HFFc6 (cell line): ENCODE data around the gene PARP14. TPM values are rescaled to one million over a fixed set of nuclear protein-coding genes. Genes with fewer than 3 reads are reported as not detected.

ENCODE experiments used
- DNase-seq: peaks from one replicate; pipeline ENCODE4 v3.0.0-alpha.2; 2018
- H3K27ac Mint-ChIP-seq: 2 replicates; pipeline ENCODE4 v1.8.0; 2020; ENCODE audit warnings: mild to moderate bottlenecking, mixed read lengths
- H3K27me3 Mint-ChIP-seq: 2 replicates; pipeline ENCODE4 v1.8.0; 2021; ENCODE audit warnings: mild to moderate bottlenecking, moderate library complexity, mixed read lengths; ENCODE audit not compliant: insufficient read depth
- H3K36me3 Mint-ChIP-seq: 2 replicates; pipeline ENCODE4 v1.8.0; 2021; ENCODE audit warnings: low read depth, mixed read lengths
- H3K4me1 Mint-ChIP-seq: 2 replicates; pipeline ENCODE4 v1.8.0; 2020; ENCODE audit warnings: low read depth, mixed read lengths
- H3K4me3 Mint-ChIP-seq: 2 replicates; pipeline ENCODE4 v1.8.0; 2020; ENCODE audit warnings: mild to moderate bottlenecking, moderate library complexity, mixed read lengths
- H3K9me3 Mint-ChIP-seq: 2 replicates; pipeline ENCODE4 v1.8.0; 2020; ENCODE audit warnings: mild to moderate bottlenecking, mixed read lengths
- total RNA-seq, 6 experiments: library from RNA; stranded (reverse); fragmentation: NEBNext Ultra II Directional; extraction: Animal tissue kit (Norgen Biotek cat#: 25700); gene quantifications; 2 replicates in 1 of 6; 3 replicates in 5 of 6; pipeline ENCODE4 v1.2.3, GENCODE V29; 2021
- TF ChIP-seq, protein P1 (sequence below): fragments of 200-600 bp; sonication (generic); IDR thresholded peaks from 2 replicates; pipeline ENCODE4 v1.5.0; 2021; ENCODE audit warnings: antibody characterized with exemption, mild to moderate bottlenecking

The PARP14 gene
- total RNA-seq, 6 experiments from 2014 or later, result 5.3 to 16.1 (median 12.8) TPM

DNA sequence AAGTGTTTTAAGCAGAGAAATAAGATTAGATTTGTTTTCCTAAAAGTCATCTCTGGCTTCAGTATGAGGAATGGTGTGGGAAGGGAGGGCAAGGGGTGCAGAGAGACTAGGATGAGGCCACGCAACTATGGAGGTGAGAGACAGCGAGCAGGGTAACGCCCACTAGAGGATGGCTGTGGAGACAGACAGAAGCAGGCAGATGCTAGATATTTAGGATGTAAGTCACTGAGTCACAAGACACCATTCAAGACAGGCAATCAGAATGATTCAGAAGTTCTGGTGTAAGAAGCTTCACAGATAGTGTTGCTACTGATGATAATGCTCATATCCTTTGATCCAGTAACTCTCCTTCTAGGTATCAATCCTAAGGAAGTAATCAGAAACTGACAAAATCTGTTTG lies 93.9 kb downstream of the PARP14 start:
- H3K27ac Mint-ChIP-seq, result no peak overlapping the region
- H3K4me3 Mint-ChIP-seq, result no peak overlapping the region
- 0 out of 2 replicates have a peak, but pooled peaks cover 2% of the 10 kb centered on the region for H3K27me3 Mint-ChIP-seq
- H3K9me3 Mint-ChIP-seq, result no peaks in the 10 kb centered on the region
- H3K4me1 Mint-ChIP-seq, result no peaks in the 10 kb centered on the region
- peak; percentile 47 for DNase-seq
- no peaks in the 10 kb centered on the region for H3K36me3 Mint-ChIP-seq
- TF ChIP-seq, protein P1, sequence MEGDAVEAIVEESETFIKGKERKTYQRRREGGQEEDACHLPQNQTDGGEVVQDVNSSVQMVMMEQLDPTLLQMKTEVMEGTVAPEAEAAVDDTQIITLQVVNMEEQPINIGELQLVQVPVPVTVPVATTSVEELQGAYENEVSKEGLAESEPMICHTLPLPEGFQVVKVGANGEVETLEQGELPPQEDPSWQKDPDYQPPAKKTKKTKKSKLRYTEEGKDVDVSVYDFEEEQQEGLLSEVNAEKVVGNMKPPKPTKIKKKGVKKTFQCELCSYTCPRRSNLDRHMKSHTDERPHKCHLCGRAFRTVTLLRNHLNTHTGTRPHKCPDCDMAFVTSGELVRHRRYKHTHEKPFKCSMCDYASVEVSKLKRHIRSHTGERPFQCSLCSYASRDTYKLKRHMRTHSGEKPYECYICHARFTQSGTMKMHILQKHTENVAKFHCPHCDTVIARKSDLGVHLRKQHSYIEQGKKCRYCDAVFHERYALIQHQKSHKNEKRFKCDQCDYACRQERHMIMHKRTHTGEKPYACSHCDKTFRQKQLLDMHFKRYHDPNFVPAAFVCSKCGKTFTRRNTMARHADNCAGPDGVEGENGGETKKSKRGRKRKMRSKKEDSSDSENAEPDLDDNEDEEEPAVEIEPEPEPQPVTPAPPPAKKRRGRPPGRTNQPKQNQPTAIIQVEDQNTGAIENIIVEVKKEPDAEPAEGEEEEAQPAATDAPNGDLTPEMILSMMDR, result peak; percentile 39; the same call in 1 of the 2 replicates

DNA sequence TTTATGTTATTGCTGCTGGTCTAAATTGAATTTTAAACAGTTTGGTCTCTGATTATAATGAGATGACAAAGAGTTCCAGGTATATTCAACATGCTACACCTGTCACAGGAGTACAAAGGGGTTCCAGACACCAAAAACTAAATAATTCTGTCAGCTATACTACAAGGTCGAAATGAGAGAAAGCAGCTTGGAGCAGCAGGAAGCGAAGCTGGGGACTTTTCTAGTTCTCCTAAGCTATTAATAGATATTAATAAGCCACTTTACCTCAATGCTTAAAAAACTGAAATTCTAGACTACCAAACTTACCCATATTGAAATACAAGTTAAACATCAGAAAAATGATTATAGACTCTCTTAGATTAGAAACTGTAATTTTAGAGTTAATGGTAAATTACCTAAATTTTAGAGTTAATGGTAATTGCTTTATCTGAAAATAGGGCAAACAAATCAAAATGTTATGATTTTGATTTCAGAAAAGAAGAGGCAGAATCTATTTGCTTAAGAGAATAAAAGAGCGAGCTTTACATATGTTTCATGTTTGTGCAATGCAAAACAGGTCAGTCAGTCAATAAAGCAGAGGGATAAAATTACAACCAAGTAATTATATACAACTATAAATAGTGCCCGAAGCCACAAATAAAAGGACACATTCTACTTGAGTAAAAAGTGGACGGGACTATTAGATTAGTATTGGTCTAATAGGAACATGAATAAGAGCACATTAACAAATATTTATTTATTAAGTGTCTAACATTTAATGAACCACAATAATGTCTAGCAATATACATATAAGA lies 96.2 kb downstream of the PARP14 start:
- Mint-ChIP-seq H3K4me1 (no peaks in the 10 kb centered on the region), H3K9me3 (peaks cover 3% of the 10 kb centered on the region; the same call in 1 of the 2 replicates), H3K4me3 (no peak overlapping the region), H3K36me3 (no peaks in the 10 kb centered on the region), H3K27me3 (0 out of 2 replicates have a peak, but pooled peaks cover 2% of the 10 kb centered on the region), H3K27ac (no peak overlapping the region)
- no peak for DNase-seq
- TF ChIP-seq, protein P1, result no peak

DNA sequence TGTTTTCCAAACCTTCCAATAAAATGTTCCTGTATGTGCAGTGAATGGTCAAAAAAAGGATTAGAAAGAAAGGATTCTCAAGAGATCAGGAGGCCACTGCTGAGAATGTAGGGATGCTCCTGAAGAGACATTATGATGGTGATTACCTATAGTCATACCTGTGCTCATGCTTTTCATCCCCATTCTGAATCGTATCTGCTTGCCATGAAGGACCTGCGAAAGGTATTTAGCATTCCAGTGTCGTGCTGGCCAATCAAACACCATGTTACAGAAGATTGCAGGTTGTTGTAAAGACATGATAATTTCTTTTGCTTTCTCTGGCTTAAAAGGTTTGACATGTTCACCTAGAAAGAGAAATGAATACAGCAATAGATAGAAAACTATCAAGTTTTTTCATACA lies 96.9 kb downstream of the PARP14 start:
- DNase-seq, result no peak
- TF ChIP-seq, protein P1, result no peak
- Mint-ChIP-seq H3K36me3 (no peaks in the 10 kb centered on the region), H3K9me3 (peaks cover 3% of the 10 kb centered on the region; the same call in 1 of the 2 replicates), H3K4me3 (no peak overlapping the region), H3K27me3 (0 out of 2 replicates have a peak, but pooled peaks cover 2% of the 10 kb centered on the region), H3K27ac (no peak overlapping the region), H3K4me1 (no peaks in the 10 kb centered on the region)

Other genes starting within 250 kb of the PARP14 start
- 100 to 1,000 TPM in 3 of 6 experiments, 10 to 100 TPM in 3; 93.5 to 105 (median 98.1) TPM for gene KPNA1, start 165.9 kb upstream of the PARP14 start, total RNA-seq
- gene PARP9, start 116.5 kb upstream of the PARP14 start, total RNA-seq, result 10 to 100 TPM in 3 of 6 experiments, 1 to 10 TPM in 3; 5.2 to 11.0 (median 9.7) TPM
- 10 to 100 TPM in 5 of 6 experiments, 1 to 10 TPM in 1; 6.2 to 16.7 (median 15.6) TPM for gene DTX3L, start 116.5 kb upstream of the PARP14 start, total RNA-seq
- gene PARP15, start 103.2 kb upstream of the PARP14 start, total RNA-seq, result not detected
- gene HSPBAP1, start 113.0 kb downstream of the PARP14 start, total RNA-seq, result 1 to 10 TPM; 1.5 to 3.2 (median 2.6) TPM
- 10 to 100 TPM; 10.2 to 10.8 (median 10.7) TPM for gene SLC49A4, start 114.2 kb downstream of the PARP14 start, total RNA-seq